NCI-H146 treated with DMSO at 0.1 percent for 48 hours (cell line): ENCODE data around the gene MTURN.
"Not testable (repeated sequence)": the region's sequence is repeated elsewhere in the genome, so short reads cannot be mapped to it uniquely, and the experiment has no call there.

Experiments used
- DNase-seq: peaks from one replicate; lab custom pipeline; 2025; ENCODE audit not compliant: unreplicated experiment; lab: John Stamatoyannopoulos, UW

MTURN gene

DNA sequence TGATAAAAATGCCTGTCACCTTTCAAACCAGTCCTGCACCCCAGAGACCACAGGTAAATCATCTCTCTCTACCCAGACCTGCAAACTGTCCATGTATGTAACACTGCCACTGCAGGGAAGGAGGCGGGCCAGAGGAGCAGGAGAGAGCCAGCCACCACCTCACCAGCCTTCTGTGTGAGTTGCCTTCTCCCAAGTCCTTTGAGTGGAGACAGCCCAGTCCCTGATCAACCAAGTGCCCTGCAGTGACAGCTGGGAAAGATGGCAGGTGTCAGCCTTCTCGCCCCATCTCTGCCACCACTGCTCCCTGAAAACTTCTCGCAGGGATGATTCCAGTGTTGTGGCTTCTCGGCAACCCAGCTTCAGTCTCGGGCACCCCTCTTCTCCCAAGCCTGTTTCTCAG, 42.4 kb downstream of the MTURN start:
- DNase-seq = no peak

DNA sequence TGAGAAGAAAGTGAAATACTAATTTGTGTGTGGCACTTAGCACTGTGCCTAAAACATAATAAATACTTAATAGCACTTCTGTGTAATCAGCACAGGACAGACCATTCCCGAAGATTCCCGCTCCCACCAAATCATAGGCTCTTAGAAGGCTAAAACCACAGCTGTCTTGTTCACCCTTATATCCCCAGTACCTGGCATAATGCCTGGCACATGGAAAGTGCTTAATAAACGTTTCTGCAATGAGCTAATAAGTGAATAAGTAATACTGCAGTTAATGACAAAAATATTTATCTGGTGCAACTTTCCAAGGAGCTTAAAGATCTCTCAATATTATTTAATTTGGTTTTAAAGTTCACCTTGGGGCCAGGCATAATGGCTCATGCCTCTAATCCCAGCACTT, 43.2 kb downstream of the MTURN start:
- no peak for DNase-seq

DNA sequence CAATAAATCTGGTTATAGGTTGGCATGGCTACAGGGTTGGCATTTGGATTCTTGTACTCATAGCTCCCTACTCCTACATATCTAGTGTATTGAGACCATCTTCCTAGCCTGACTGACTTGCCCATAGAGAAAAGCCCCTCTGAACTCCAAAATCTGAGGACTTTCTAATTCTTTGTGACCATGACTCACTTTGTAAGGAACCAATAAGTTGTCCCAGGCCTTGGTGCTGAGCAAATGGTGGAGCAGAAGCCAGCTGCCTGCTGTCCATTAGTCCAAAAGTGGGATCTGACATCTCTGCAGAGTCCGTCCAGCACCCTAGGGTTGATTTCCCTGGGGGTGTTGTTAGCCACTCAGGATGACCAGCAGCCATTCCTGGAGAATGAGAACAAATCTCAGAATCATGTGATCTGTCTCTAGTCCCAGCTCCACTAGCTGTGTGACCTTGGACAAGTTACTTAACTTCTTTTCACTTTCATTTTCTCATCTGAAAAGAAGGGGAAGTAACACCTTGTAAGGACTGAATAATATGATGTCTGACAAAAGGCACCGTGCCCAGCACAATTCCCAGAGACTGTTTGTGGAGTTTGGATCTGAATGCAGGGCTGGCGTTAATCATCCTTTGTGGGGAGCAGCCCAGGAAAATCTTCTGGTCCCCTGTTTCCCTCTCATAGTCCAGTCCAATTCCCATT, 44.1 kb downstream of the MTURN start:
- DNase-seq = no peak

DNA sequence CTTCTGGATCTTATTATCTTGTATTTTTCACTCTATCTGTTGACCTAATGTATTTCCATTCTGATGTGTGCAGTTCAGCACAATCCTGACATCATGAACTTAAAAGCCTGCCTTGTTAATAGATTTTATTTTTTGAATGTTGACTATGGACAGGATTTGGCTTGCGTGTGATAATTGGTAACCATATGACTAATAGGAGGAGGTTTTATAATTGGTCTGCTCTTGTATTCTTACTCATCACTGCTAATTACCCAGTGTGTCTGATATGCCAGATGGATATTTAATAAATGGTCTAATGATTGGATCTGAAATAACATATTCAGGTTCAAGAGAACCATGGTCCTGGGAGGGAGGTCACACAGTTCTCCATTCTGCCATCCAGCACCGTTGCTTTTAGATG, 45.9 kb downstream of the MTURN start:
- no peak for DNase-seq

DNA sequence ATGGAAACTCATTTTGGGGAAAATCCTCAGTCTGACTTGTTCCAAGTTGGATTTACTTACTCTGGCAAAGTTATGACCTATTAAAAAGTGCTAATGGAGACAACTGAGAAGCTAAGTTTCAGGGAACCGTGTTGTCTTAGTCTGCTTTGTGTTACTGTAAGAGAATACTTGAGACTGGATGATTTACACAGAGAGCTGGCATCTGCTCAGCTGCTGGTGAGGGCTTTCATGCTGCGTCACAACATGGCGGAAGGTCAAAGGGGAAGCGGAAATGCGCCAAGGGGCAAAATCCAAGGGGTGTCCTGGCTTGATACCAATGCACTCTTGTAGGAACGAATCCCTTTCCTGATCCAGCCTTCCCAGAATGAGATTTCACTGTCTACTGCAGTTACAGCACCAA, 46.4 kb downstream of the MTURN start:
- DNase-seq = no peak

DNA sequence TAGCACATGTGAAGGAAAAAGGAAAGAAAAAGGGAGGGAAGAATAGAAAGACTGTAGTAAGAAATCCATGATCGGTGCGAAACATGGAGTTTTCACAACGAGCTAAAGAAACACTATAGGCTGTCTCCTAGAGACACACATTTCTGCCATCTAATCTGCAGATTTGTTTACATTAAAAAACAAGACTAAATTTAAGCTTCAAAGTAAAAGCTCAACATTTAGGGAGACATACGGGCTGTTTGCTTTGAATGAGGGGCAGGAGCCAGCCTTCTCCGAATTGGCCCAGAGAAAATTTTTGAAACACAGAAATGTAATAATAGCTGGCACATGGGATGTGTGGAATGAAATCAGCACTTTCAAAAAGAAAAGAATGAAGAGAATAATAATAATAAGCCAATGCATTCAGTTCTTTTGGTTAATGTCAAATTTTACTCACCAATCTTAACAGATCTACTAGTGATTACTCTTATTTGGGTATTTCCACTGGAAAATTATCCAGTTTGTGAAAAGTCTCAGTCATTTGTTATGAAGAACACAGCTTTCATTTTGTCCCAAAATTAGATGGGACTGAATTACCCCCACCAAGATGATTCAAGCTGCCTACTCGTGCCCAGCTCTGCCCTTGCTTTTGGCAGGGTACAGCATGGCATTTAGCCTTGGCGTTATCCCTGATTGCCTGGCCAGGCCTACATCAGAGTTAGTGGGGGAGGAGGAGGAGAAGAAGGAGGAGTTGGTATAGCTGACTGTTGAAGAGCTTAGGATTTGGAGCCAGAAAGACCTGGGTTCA, 47.1 kb downstream of the MTURN start:
- DNase-seq = no peak

DNA sequence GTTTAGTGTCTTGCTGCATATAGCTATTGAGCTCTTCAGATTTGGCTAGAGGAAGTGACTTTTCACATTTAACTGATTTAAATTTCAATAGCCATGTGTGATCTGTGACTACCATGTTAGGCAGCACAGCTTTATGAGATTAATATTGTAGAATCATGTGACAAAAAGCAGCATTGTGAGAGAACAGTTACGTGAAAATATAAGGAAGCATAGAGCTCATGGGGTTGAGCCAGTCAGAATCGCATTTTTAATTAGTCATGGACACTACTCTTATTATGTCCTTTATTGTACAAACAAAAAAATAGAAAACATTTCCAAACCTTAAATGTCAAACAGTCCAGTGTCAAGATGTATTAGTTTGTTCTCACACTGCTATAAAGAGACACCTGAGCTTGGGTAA, 48.0 kb downstream of the MTURN start:
- no peak for DNase-seq

DNA sequence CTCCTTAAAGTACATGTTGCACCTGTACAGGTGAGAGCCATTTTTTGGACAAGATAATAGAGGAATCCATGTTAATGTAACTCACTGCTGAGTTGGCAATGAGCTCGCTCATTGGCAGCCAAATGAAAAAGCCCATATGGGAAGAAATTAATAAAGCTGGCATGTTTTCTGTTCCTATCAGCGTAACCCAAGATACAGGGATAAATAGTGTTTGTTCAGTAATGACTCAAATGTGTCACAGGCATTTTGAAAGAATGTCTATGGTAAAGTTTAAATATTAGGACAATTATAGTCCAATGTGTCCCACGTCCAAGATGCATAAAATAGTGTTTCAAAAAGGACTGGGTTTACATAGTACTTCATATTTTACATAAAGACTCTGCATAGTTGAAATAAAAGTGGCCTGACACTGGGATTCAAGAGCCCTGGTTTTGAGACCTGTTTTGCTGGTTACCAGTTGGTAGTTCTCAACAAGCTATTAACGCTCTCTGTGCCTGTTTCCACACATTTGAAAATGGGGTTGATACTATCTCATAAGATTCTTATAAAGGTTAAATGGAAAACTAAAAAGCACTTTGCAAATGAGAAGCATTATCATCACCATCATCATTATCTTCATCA, 49.1 kb downstream of the MTURN start:
- DNase-seq = no peak

DNA sequence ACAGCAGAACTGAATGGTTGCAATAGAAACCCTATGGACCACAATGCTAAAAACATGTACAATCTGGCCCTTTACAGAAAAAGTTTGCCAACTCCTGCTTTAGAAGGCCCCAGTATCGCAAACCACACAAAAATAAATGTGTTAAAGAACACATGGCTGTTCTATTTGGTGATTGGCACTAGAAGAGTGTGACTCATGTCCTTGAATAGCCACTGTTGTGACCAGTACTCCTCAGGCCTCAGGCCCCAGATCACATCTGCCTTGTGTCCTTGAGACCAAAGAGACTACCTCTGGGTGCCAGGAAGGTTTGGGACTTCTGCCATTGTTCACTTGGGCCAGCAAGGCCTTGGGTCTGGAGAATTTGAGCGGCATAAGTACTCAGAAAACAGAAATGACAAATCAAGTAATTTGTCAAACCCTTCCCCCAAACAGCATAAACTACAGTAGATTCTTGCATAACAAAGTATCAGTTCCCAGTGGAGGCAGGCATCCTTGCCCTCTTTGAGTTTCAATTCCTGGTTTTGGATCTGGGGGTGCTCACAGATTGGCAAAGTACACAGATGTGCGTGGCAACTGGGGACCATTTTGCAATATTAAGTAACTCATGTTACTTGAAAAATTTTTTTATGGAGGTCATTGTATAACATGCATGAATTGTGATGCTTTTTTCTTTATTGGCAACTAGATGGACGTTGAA, 50.2 kb downstream of the MTURN start:
- DNase-seq = no peak

DNA sequence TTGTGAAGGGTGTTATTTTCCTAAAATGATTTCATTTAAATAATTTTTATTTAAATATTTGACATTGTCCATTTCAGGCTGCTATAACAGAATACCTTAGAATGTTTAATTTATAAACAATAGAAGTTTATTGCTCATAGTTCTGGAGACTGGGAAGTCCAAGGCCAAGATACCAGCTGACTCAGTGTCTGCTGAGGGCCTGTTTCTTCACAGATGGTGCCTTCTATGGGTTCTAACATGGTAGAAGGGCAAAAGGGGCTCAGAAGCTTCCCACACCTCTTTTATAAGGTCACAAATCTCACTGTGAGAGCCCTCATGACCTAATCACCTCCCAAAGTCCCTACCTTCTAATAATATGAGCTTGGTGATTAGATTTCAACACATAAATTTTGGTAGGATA, 50.7 kb downstream of the MTURN start:
- no peak for DNase-seq

DNA sequence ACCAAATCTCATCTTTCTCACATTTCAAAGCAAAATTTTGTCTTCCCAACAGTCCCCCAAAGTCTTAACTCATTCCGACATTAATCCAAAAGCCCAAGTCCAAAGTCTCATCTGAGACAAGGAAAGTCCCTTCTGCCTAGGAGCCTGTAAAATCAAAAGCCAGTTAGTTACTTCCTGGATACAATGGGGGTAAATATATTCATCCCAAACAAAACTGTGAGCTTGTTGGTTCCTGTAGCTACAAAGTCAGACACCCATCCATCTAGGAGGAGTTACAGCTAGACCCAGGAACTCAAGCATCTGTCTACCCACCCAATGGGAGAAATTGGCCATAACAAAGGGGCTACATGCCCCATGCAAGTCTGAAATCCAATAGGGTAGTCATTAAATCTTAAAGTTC, 51.9 kb downstream of the MTURN start:
- no peak for DNase-seq

DNA sequence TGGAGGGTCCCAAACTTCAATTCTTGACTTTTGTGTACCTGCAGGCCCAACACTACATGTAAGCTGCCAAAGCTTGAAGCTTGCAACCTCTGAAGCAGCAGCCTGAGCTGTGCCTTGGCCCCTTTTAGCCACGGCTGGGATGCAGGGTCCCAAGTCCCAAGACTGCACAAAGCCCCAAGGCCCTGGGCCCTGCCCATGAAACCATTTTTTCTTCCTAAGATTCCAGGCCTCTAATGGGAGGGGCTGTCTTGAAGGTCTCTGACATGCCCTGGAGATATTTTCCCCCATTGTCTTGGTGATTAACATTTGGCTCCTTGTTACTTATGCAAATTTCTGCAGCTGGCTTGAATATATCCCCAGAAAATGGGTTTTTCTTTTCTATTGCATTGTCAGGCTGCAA, 52.7 kb downstream of the MTURN start:
- no peak for DNase-seq

DNA sequence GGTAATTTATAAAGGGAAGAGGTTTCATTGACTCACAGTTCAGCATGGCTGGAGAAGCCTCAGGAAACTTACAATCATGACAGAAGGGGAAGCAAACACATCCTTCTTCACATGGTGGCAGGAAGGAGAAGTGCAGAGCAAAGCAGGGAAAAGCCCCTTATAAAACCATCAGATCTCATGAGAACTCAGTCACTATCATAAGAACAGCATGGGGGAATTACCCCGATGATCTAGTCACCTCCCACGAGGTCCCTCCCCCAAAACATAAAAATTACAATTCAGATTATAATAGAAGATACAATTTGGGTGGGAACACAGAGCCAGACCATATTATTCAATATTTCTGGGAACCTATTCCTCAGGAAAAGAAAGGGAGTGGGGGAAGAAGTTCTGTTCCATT, 53.6 kb downstream of the MTURN start:
- not testable (repeated sequence) for DNase-seq

DNA sequence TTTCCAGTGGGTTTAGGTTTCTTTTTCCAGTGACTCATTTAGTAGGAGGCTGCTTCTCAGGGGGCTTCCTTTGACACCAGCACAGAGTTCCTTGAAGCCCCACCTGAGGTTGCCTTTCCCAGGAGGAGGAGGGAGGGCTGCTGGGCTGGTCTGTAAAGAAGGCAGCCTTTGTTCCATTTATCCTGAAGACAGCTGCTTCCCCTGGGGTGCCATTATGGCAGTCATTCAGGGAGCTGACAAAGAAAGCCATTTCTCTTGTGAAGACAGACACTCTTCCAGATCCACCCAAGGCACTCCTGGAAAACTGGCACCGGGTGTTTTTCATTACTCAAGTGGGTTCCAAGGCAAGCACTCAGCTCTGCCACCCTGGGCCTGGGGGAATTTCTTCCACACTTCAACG, 54.0 kb downstream of the MTURN start:
- no peak for DNase-seq

DNA sequence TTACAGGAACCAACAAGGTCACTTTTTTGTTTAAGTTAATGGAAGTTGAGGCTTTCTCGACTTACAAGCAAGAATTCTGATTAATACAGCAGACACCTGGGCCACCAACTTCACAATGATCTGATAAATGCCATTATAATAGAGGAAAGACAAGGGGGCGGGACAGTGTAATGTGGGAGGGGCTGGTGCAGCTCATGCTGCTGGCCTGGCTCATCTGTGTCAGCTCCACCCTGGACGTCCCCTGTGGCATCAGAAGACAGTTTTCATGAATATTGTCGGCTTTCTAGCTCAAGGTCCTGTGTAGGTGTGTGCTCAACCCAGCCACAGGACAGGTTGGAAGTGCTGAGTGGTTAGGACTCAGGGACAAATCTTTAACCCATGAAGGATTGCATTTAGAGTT, 57.0 kb downstream of the MTURN start:
- DNase-seq = no peak

DNA sequence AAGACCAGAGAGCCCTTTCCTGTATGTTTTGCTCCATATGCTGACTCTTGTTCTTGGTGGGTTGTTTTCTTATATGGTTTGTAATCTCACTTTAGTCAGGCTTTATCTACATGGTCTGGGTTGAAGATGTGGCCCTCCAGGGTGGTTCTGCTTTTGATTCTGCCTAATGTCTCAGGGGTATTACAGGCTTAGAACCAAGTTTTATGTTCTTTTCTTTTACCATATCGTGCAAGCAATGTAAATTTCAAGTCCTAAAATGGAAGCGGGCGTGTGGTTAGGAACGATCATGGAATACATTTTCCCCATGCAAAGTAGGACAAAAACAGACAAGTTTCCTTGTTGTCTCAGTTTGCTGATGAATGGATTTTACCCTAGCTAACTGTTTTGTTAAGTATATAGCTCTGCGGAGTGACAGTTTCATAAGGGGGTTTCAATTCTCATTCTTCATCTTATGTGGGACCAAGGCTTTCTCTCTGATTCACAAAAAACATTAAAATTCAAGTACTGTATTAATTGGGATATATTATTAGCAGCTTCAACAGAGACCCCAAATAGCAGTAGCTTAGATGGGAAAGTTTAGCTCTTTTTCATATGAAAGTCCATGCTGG, 58.7 kb downstream of the MTURN start:
- DNase-seq = no peak

DNA sequence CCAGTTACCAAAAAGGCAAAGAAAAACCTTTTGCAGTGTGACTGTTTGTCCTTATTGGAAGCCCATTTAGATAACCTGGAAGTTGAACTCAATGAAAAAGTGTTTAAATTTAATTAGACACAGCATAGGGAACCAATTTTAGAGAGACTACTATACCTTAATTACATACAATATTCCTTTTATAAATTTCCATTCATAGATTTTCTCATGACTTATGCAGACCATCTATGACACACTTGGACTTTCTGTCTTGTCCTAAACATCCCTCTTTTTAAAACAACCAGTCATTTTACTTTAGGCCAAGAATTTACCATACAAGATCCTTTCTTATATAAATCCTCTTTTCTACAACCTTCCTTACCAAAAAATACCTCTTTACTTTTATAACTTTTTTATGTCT, 61.6 kb downstream of the MTURN start:
- no peak for DNase-seq

DNA sequence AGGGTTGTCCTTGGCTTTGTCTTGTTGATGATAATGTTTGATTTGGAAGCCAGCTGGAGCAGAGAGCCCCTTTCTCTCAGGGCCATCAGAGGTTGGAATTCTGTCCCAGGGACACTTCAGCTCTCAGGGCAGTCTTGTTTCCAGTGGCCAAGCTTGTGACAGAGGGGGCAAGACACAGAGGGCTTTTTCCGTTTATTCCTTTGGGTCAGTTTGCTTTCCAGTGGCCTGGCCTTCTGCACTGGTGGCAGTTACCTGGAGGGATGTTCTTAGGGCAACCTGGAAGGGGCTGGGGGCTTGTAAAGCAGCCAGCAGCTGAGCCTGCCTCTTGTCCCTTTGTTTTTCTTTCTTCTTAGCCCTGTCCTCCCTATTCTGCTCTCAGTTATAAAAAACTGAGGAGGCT, 62.7 kb downstream of the MTURN start:
- no peak for DNase-seq

DNA sequence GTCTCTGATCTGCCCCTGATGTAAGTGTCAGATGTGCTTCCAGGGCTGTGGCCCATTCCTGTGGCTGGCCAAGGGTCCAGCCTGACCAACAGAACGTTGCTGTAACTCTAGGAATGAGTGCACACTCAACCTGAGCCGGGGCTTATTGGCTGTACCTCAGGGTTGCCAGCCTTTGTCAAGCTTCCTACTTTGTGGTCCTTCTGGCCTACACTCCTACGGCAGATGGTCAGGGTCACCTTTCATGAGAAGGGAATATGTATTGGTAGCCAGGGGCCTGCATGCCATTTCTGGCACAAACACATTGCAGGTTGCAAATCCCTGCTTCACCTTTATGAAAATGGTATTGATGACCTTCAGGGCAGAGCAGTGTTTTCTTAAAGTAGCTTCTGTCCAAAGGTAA, 64.5 kb downstream of the MTURN start:
- DNase-seq = no peak

DNA sequence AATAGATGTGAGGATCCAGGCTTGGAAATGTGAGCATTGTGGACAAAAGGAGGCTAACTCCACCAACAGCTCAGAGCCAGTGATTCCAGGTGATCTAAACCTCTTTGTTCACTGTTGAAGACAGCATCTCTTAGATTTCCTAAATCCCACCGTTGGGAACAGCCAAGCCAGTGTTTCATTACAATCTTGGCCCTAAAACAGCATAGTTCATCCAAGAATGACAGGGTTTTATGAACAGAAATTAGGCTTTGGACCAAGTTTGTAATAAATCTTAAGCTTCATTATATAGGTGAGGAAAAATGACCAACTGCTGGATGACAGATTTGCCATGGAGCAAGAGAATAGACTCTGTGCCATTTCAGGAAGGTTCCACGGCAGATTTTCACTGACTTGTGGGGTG, 65.8 kb downstream of the MTURN start:
- no peak for DNase-seq

DNA sequence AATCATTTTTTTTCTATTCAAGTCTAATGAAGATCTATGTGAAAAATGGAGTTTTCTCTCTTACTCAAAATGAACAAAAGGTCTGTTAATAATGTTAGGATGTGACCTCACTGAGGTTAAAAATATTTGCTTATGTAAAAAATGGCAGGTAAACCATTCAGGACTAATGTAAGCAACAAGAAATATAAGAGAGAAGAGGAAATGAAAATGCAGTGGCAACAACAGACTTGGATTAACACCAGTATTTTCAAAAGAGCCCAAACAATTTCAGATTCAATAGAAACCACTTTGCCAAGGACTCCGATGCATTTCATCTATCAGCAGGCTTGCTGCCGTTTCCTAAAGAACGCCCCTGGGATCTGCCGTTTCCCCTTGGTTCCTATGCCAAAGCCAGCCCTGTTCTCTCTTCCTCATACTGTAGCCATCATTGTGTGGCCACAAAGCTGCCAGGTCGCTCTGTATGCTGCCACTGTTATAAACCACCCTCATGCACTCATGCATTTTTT, 66.4 kb downstream of the MTURN start:
- DNase-seq = no peak
